HUDEP-2 (cell line): ENCODE results near the gene NCF2.

Experiments
- DNase-seq, 76 experiments: peaks; one replicate each; lab custom pipeline; 2025; ENCODE audit not compliant: unreplicated experiment in 76 of 76; lab: John Stamatoyannopoulos, UW

The NCF2 gene

DNA sequence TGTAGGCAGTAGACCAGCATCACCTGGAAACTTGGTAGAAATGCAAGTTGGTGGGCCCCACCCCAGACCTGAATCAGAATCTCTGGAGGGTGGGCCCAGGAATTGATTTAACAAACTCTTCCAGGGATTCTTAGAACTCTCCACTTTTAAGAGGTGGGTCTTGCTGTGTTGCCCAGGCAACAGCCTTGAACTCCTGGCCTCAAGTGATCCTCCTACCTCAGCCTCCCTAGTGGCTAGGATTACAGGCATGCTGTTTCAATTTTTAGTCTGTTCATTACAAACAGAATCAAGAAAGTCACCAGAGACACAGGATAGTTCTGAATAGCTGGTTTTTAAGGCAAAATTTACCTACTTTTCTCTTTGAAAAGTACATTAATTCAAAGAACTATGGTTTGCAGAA lies 31.2 kb downstream of the NCF2 start:
- DNase-seq = no peak

DNA sequence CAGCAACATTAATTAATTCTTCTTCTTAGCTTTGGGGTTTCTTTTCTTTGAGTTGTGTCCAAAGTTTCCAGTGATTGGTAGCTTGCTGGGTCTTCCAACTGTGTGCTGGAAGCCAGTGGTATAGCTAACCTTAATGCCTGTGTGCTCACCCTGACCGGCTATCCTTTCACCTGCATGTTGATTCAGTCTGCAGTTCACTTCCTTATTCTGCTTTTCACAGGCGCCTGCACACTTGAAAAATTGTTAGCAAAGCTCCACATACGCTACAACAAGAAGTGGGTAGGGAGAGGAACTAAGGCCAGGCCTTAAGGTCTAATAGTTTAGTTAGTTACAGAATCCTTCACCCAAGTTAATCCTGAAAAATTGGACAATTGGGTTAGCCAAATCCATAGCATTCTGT lies 35.7 kb downstream of the NCF2 start:
- no peak for DNase-seq

DNA sequence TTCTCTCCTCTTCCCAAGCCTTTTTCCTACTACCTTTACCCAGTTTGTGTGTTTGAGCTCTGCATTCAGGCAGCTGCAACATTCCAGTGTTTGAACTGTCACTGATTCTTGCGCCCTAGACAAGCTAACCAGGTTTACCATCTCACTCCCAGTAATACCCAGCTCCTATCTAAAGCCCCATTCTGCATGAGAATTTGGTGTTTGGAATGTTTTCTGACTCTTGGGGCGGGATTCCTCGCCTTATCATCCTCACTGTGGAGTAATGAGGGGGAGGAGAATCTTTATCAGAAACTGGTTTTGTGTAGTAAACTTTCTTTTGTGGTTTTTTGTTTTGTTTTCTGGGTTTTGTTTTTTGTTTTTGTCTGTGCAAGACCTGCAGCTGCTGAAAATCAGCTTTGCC lies 36.5 kb downstream of the NCF2 start:
- DNase-seq = peak in 1 of 76 experiments; percentile 3

DNA sequence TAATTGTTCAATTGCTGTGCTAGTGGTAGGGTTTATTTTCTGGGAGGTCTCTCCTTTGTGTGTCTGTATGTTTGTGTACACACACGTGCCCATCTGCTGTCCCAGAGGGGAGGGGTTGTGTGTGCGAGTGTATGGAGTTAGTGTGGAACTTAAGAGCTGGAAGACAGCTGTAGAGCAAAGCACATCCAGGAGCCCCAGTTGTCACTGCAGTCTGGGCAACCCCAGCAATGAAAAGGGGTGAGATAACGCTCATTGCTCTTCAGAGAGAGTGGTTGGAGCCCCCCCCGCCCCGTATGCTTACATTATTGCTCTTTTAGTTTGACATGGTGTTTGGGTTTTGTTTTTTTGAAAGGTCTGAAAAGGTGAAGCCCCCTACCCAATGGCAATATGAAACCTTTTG lies 36.9 kb downstream of the NCF2 start:
- DNase-seq = no peak

DNA sequence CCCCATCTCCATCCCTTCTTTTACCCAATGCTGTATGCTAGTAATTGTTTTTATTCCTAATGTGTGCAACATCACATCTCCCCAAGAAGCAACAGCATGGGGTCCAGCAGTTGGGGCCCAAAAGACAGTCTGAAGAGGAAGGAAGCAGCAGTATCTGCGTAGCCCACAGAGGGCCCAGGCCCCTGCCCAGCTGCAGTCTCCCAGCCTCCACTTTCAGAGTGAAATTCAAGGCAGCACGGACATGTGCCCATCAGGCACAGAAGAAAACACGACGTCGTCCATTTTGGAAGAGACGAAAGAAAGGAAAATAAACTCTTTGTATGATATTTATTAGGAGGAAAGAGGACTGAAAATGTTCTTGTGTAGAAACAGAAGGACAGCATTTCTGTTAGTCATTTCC lies 37.4 kb downstream of the NCF2 start:
- DNase-seq = no peak

DNA sequence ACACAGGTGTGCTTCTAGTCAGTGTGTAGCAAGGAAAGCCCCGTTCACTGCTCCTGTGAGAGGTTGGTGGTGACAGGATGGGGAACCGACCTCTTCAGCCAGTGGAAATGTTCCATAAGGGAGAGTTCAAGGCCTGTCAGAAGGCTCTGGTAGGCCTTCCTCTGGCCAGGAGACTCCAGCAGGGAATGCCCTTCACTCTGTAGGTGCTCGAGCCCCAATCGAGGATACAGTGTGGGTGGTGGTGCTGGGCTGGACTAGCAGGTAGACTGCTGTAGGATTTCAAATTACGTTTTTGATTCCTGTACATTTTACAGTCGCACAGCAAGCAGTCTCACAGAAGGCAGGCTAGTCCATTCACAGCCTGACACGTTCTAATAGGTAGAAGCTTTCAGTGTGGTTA lies 37.8 kb downstream of the NCF2 start:
- no peak for DNase-seq

DNA sequence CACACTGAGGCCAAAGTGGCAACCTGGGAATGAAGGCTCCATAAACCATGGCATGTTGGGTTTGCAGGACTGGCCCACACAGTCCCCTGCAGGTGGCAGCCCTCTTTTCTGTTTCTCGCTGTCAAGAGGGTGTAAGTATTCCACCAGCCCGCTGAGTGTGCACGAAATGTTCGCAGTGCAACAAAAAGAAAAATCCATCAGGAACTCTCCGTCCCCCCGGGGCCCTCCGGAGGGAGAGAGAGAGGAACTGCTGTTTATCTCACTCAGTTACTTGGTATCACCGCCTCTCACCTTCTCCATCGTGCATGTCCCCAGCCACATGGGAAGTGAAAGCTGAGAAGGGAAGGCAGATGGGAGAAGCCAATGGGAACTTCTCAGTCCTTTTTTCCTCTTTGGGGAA lies 38.3 kb downstream of the NCF2 start:
- DNase-seq = no peak

DNA sequence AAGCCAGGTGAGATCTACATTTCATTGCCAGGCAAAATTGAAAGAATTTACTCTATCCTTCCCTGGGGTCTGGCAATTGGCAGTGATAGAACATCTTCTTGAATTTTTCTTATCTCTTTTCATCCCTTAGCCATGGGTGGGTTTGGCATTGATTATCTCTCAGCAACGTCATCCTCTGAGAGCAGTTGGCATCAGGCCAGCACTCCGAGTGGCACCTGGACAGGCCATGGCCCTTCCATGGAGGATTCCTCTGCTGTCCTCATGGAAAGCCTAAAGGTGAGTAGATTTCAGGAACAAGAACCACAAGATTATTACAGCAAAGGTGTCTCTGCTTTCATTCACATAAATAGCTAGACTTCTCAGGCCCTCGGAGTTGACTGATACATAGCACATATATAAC lies 39.3 kb downstream of the NCF2 start:
- DNase-seq = peak in 1 of 76 experiments; percentile 3

DNA sequence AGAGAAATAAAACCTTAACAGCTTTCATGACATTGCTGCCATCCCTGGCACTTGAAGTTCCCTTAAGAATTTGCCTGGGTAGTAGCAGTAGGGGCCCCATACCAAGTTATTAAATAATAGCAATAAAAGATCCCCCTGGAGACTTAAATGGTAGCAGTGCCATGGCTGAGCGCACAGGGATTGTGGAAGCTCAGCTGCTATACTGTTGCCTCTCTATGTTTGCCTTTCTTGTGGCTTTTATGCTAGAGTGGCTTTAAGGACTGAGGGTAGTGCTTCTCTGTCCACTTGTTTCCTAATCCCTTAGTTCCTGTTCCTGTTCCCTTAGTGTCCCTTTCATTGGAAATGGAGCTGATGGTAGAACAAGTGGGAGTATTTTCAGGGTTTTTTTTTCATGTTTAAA lies 42.1 kb downstream of the NCF2 start:
- no peak for DNase-seq

DNA sequence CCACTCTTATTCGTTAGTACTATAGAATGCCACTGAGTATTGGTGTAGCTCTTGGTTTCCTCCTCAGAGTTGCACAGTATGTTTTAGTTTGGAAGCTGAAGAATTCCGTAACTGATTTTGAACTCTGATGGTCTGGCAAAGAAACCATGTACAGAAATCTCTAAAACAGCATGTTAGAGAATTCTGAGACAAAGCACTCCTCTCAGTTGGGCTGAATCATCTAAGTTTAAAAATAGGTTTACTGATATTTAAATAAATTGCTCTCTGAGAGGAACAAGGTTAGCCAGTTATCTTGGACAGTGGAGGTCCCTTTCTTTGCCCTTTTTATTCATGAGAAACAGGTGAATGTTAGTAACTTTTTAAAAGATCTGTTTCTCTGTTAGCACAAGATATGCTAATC lies 43.8 kb downstream of the NCF2 start:
- no peak for DNase-seq

DNA sequence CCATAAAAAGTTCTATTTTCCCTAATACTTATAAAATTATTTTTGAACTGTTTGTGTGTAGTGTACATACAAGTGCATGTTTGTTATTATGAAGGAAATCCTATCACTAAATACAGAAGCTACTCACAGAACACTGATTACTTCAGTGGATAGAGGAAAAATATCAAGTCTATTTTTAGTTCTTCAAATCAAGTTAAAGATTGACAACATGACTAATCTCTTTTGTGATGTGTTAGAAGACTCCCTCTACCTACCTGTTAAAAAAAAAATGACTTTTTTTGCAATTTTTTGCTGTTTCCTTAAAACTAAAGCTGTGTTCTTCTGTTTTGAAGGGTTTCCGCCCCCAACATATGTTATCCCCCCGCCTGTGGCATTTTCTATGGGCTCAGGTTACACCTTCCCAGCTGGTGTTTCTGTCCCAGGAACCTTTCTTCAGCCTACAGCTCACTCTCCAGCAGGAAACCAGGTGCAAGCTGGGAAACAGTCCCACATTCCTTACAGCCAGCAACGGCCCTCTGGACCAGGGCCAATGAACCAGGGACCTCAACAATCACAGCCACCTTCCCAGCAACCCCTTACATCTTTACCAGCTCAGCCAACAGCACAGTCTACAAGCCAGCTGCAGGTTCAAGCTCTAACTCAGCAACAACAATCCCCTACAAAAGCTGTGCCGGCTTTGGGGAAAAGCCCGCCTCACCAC lies 45.5 kb downstream of the NCF2 start:
- no peak for DNase-seq

DNA sequence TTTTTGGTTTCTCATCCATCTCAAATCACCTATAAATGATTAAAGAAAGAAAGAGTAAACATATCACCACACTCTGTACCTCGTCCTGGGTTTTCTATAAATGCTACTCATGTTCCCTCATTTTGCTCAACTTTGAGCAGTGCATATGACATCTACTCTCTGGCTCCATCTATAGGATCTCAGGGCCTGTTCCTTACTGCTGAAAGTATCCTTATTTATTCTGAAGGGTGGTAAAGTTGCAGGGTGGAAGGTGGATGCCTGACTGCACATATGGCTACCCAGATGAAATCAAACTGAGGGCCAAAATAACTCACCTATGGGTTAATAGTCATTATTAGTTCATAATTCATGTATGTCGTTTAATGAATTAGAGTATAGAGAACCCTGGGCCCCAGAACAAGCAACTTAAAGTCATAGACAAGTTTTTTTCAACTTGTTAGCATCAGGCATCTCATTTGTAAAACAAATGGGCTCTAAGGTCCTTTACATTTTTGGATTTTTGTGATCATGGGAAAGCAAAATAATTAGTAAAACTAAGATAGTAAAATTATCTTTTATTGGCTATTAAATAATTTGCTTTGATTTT lies 46.5 kb downstream of the NCF2 start:
- peak in 27 of 76 experiments; percentile 8 to 53 (median 25) for DNase-seq

DNA sequence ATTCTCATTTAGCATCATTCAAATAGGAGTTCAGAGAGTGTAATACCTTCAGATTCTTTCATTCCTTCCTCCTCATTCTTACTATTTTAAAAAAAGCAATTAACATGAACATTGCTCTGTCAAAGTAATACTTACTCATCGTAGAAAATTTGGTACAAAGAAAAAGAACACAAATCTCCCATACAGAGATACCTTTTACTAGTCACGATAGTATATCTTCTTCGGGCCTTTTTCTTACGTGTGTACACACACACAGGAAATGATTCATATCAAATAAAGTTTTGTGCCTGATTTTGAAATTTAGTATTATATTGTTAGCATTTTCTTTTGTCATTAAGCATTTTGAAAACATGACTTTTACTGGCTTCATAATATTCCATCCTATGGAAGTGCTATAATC lies 52.9 kb downstream of the NCF2 start:
- no peak for DNase-seq

DNA sequence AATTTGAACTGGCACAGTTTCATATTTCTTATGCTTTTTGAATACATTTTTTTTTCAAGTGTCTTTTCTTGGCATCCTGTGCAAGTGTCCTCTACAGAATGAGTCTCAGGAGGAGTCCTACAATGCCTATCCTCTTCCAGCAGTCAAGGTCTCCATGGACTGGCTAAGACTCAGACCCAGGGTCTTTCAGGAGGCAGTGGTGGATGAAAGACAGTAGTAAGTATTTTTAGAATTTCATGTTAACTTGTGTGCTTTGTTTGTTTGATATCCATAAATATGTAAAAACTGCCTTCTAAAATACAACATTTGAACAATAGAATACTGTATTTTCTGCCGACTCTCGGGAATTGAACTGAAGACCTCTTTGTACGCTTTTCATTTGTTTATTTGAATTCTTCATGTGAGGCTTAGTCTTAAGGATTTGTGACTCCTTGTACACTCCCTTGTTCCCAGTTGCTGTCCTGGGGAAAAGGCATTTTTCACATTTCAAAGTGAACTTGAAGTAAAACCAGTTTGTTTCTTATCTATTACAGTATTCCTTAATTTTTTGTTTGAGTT lies 56.6 kb downstream of the NCF2 start:
- no peak for DNase-seq

DNA sequence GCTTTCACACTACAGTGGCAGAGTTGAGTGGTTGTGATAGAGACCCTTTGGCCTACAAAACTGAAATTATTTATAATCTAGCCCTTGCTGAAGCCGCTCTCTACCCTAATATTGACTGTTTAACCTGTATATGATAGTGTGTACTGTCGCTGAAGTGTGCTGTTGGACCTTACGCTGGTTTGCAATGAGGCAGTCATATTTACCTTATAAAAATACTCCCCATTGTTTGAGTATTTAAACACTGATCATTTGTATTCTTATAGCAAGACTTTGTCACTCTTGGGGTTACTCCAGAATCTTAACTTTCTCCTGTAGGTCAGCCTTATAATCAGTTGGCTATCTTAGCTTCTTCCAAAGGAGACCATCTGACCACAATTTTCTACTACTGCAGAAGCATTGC lies 61.7 kb downstream of the NCF2 start:
- DNase-seq = no peak

DNA sequence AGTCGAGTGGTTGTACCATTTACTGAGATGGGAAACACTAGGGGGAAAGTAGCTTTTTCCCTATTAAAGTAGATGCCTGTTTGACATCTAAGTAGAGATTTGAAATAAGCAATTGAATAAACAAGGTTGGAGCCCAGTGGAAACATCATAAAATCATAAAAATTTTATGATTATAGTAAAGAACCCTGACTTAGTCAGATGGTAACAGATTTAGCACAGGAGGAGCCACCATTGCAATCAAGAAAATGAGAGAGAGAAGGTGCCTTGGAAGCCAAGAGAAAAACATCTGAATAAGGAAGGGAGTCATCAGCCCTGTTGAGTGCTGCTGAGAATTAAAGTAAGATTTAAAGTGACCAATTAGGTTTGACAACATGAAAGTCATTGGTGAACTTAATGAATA lies 68.2 kb downstream of the NCF2 start:
- DNase-seq = no peak

DNA sequence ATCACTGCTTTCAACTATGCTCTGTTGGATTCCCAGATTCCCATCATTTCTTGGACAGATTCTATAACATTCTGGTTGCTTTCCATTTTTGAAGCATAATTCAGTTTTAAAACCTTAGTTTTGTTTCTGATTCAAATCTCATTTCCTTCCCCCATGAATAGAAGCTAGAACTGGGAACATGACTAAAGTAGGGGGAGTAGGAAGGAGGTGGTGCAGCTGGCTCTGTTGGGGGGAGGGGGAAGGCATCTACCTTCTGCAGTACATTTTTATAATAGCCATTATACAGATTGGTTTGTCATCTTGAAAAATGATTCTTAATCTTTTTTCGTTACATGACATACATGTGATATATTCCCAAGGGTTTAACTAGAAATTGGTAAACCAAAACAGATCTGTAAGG lies 69.9 kb downstream of the NCF2 start:
- DNase-seq = no peak

DNA sequence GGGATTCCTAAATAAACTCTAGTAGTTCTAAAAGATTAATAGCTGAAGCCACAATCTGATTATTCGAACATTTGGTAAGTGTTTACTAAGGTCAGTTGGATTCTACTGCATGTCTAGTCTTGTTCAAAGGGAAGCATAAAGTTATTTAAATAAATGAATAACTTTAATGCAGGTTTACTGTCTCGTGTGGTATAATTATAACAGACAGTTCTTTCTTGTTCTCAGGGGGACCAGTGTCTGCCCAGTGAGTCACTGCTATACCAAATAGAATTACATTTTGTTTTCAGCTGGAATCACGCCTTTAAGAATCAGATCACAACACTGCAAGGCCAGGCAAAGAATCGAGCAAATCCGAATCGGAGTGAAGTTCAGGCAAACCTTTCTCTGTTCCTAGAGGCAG lies 72.9 kb downstream of the NCF2 start:
- no peak for DNase-seq

DNA sequence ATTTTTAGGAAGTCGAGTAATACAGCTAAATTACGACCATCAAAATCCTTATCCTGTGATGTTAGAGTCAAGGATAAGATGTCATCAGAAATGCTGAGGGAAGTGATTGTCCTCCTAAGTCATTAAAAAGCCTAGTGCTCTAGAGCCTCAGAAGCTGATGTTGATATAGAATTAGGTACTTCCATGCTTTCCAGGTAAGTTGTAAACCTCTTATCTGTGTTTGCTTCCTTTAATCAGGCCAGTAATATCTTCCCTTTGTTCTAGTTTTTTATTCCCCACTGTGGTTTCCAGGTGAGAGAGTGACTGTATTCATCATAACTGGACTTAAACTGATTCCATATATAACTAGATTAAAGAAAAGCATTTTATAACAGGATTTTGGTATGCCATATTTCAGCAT lies 73.5 kb downstream of the NCF2 start:
- DNase-seq = no peak

DNA sequence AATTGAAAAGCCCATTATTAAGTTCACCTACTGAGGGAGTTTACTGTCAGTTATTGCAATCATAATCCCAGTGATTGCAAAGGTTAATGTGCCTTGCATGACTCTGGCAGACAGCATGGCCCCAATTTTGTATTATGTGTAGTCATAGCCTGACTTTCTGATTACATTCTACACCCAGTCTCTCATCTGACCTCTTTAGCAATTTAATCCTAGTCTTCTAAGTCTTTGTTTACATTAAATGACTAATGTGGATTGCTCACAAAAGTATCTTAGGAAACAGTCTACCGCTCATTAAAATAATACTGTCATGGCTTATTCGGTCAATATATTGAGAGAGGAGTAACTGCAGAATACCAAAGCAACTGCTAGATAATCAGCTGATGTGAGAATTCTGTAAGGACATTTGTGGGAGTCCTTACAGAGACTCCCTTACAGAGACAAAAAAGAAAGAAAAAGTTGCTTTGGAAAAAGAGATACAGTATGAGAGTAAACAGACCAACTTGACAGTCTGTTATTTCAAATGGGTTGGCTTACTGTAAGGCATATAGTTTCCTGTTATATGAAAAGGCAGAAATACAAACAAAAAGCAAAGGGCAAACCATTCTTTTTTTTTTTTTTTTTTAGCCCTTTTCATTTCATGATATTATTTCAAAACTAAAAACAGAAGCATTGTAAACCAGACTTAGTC lies 75.1 kb downstream of the NCF2 start:
- DNase-seq = no peak

DNA sequence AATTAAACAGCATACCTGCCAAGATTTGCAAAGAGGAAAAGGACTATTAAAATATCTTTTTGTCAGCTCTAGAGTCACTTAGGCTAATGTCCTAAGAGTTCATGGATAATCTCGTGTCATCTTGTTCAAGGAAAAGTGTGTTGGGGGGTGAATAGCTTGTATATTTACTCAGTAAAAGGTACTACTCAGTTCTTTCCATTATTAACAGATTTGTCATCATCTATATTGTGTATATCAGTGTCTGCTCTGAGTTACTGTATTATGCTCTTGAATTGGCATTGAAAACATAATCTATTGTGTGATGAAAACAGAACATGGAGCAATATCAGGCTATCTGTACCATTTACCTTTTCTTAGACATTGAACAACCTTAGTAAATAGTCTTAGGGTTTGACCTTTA lies 76.0 kb downstream of the NCF2 start:
- no peak for DNase-seq

DNA sequence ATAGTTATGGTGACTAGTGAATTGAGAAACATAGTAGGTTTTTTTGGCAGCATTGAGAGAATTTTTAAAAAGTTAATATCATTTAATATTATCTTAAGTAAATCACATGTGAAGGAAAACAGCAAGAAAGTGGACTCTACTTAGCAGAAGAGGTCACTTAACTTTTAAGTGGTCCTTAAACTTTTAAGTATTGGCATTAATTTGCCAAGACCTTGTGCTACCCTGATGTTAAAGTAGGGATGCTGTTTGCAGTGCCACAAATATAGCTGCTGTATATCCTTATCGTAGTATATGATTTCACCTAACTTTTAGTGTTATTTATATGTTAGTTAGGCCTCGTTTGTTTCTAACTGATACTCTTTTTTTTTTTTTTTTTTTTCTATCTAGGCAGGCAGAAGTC lies 77.8 kb downstream of the NCF2 start:
- DNase-seq = no peak
